T-helper 1 cell (primary cell): Measurements from ENCODE around the gene GP2.
"Not testable (repeated sequence)": the region's sequence is repeated elsewhere in the genome, so short reads cannot be mapped to it uniquely, and the experiment has no call there.

Experiments used
- DNase-seq, 5 donors: peaks; one replicate each; pipeline ENCODE4 v3.0.0-alpha.2; 2012 to 2020

GP2 gene

DNA sequence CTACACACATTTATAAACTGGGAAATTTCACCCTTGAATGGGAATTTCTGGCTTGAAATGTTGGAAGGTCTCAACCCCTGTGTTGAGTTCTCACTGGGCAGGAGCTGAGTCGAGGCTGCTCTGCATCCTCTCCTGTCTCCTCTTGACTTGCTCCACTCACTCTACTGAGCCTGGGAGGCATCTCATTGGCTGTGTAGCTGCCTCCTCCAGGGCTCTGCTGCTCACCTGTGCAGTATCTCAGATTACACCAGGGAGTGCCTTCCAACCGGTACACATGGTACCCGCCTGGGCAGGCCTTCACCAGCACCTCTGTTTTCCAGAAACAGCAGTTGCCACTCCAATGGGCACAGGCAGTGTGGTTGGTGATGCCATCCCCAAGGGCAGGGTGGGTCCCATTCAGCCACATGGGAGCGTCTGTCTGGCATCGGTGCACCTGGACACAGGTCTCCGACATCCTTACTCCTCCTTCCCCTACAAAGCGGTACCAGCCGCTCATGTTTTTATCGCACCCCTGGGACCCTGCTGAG is 3.7 kb downstream of the GP2 start:
- no peak for DNase-seq

DNA sequence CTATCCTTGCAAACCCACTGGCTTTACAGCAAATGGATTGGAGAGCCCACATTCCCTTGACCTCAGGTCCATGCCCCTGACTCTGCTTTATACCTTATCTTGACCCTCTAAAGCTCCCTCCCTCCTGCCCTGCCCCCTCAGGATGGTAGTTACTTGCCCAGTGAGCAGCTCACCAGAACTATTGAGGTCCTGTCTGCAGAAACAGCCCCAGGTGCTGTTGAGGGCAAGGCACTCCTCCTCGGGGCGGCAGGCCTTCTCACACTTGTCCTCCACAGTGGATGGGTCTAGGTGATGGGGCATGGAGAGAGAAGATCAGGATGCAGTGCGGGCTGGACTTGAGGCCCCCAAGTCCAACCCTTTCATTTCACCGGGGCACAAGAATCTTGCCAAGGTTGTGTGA is 4.6 kb downstream of the GP2 start:
- DNase-seq, result no peak

DNA sequence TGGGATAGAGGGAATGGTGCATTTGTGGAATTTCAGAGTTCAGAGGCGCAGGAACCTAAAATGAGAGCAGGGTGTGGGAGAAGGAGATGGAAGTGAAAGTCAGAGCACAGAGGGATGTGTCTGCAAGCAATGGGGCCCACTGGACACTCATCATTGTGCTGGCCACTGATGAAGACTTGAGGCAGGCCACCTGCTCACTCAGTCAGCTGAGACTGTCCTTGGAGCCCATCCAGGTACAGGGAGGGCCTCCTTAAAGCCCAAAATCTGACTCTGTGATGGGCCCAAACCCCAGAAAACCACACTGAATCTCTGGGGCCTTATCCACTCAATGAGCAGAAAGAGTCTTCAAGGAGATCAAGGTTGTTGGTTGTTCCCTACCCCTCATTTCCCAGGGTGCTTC is 5.6 kb downstream of the GP2 start:
- no peak for DNase-seq

DNA sequence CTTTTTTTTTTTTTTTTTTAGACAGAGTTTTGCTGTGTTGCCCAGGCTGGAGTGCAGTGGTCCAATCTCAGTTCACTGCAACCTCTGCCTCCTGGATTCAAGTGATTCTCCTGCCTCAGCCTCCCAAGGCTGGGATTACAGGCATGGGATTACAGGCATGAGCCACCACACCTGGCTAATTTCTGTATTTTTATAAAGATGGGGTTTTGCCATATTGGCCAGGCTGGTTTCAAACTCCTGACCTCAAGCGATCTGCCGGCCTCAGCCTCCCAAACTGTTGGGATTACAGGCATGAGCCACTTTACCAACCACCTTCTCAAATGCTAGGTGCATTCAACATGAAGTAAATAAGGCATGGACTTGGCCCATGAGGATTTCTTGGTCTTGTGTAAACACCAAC is 6.3 kb downstream of the GP2 start:
- not testable (repeated sequence) for DNase-seq

DNA sequence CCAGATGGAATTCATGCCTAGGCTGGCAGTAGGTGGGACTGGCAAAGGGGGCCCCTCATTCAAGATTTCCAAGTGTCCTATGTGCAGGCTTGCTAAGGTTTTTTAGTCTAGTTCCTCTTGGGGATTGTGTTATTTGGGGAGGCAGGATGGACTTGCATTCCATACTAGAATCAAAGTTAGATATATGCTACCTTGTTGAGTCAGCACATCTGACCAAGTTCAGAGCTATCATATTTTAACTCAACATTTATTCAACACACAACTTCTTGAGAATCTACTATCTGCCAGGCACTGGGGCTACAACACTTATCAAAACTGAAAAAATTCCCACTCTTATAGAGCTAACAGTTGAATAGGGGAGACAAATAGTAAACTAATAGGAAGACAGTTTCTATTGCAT is 6.7 kb downstream of the GP2 start:
- DNase-seq, result no peak

DNA sequence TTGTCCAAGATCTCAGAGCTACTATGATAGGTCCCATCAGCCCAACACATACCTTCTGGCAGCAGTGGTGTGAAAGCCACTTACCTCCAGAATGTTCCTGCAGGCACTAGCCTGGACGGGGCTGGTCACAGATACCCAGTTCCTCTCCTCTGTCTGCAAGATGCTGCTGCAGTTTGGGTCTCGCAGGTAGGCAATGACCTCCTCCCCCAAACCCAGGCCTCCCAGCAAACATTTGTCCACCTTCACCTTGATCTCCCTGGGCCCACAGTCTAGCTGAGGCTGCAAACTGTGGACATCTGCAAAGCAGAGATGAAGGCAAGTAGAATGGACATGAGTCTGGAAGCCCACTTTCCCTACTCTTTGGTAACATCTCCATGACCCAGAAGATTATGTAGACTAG is 7.1 kb downstream of the GP2 start:
- no peak for DNase-seq

DNA sequence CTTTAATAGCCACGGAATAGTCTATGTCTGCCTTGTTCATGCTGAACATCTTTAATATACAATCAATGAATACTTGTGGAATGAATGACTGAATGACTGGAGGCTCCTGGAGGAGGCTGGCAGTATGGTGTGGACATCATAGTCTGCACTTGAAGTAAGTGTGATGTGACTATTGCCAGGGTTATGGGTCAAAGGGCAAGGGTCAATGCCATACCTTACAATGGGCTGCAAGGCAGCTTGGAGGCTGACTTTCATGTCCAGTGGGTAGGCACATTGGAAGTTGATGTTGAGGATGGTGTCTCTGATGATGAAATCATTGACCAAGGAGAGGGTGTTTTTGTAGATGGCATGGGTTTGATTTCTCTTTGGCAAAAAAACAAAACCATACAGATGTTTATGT is 7.9 kb downstream of the GP2 start:
- no peak for DNase-seq

DNA sequence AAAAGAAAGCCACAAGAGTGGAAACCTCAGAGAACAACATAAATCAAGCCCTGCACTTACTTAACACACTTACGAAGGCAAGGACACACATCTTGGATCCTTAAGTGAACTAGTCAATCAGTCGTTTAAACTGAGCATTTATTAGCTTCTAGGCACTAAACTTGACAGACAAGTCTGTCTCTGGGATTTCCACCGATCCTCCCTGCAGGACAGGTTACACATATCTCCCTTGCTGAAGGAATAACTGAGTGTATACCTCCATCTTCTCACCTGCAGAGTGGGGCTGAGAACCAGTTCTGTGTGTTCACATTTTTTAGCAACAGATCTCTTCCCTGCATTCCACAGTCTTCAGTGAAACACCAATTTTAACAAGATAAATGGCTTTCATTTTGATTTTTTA is 8.9 kb downstream of the GP2 start:
- no peak for DNase-seq

DNA sequence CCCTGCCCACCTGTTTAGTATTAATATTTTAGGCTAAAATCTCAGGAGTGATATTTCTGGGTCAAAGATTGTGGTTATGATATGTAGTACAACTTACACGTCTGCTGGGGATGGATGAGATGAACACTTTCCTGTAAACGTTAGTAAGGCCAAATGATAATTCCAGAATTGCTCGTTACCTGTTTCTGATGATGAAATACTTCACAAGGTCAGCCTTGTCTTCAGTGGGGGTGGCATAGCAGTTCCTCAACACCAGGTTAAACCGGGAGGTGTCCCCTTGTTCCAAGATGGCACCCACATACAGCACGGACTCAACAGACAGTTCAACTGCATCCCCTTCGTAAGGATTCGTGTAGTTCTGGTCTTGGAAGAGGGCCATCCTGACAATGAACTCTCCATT is 9.3 kb downstream of the GP2 start:
- no peak for DNase-seq

DNA sequence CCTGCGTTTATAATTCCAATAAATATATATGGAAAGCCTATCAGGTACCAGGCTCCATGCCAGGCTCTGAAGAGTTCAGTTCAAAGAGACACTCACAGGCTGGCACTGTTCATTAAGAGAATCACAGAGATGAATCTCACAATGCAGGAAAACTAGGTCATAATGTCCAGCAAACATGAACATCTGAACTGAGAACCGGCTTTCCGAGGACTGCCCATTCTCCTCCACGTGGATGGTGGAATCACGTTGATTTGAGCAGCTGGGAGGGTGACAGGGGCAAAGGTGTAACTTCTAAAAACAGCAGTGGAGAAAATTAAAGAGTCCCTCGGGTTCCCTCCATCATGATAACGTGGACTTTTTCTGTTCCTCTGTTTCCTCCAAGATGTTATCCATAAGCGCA is 10.2 kb downstream of the GP2 start:
- DNase-seq, result no peak

DNA sequence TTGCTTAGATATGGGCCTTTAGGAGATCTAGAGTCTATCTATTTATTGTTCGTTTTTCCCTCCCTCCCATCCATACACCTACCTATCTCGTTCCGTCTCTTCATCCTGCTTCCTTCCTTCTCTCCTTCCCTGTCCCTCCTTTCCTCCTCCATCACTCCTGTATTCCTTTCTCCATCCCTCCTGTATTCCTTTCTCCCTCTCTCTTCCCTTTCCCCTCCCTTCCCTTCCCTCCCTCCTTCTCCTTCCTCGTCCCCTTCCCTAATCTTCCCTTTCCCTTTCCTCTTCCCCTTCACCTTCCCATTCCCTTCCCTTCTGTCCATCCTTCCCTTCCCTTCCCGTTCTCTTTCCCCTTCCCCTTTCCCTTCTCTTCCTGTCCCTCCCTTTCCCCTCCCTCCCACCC is 10.6 kb downstream of the GP2 start:
- no peak for DNase-seq

DNA sequence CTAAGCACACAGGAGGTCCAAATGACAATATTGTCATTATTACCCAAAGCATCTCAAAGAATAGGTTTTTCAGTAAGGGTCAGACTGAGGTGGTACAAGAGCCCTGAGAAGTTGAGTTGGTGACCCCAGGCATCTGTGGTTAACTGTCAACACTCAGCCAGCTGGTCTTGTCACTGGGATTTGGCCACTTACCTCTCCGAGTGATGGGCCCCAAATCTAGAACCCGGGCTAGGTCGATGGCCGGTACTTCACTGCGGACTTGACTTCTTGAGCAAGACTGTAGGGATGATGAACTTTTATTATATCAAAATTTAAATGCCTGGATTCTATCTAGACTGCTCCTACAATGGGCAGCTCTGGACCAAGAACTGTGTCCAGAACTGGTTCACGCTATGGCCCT is 11.5 kb downstream of the GP2 start:
- no peak for DNase-seq

DNA sequence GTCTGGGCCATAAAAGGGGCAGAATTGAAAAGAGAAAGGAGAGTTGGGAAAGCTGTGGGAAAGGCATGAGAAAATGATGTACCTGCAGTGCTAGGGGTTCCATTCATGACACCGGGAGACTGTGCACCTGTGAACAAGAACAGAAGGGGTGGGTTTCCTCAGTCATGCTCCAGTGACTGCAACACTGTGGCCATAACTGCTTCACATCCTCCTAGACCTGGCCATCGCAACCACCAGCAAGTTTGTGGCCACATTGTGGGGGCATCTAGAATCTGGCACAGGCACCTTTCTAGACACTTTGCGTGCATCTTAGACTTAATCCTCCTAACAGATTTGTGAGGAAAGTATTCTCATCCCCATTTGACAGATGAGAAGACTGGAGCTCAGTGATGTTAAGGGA is 12.7 kb downstream of the GP2 start:
- no peak for DNase-seq

DNA sequence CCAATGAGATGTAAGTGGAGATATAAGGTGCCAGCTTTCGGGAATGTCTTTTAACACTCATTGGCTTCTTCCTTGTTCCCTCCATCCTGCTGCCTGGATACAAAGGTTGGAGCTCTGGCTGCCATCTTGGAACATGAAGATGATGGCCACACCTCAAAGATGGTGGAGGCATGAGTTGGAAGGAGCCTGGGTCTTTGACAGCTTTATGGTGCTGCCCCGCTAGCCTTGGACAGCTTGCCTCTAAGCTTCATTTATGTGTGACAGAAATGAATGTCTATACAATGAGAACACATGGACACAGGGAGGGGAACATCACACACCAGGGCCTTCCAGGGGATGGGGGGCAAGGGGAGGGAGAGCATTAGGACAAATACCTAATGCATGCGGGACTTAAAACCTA is 13.6 kb downstream of the GP2 start:
- no peak for DNase-seq

DNA sequence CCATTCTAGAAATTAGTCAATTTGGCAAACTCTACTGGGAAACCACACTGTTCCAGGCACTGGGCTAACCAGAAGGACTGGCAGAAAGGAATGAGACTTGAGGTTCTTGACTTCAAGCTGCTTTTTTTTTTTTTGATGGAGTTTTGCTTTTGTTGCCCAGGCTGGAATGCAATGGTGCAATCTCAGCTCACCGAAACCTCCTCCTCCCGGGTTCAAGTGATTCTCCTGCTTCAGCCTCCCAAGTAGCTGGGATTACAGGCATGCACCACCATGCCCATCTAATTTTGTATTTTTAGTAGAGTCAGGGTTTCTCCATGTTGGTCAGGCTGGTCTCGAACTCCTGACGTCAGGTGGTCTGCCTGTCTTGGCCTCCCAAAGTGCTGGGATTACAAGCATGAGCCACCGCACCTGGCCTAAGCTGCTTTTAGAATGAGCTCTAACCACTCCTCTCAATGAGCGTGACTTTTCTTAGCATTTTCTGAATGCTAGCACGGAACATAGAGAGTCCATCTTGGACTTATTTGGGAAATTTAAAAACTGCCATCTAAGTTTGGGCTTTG is 14.7 kb downstream of the GP2 start:
- not testable (repeated sequence) for DNase-seq

DNA sequence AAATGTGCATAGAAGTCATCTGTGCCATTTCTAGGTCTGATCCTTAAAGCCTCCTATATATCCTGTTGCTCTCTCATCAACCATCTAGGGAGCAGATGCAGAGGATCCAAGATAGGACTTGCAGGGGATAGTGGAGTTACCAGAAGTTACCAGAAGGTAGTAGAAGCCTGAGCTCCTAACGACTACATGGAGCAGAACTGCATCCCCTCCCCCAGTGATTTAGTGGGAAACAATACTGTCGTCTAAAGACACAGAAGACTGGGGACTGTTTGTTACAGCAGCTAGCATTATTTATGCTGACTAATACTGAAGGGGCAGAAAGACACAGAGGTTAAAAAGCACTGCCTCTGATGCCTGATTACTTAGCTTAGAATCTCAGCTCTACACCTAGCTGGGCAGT is 15.8 kb downstream of the GP2 start:
- no peak for DNase-seq

DNA sequence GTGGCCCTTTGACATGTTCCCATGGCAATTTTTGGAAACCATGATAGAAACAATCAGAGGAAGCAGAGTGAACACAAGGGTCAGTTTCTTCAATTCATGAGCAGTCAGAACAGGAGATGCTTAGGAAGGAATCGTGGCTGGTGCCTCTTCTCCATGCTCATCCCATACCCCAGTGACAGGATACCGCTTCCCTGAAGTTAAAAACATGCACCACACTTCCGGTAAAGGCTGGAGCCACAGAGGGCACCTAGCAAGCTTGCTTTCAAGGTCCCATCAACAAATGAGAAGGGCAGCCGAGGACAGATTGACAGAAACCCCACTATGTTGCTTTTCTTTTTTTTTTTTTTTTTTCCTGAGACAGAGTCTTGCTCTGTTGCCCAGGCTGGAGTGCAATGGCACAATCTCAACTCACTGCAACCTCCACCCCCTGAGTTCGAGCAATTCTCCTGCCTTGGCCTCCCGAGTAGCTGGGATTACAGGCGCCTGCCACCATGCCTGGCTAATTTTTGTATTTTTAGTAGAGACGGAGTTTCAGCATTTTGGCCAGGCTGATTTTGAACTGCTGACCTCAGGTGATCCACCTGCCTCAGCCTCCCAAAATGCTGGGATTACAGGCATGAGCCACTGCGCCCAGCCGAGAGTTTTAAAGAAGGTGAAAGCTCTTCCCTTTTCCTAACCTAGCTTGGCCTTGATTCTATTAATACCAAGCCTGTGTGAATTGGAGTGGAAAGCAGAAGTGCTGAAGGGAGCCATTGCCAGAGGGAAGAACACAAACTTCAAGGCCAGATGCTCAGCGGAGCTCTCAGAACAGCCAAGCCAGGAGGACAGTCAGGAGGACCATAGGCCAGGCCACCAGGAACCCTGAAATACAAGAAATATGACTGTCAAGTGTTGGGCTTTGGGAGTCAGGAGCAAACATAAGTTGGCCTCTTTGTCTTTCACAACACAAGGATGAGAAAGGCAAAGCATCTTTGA is 16.6 kb downstream of the GP2 start:
- no peak for DNase-seq

DNA sequence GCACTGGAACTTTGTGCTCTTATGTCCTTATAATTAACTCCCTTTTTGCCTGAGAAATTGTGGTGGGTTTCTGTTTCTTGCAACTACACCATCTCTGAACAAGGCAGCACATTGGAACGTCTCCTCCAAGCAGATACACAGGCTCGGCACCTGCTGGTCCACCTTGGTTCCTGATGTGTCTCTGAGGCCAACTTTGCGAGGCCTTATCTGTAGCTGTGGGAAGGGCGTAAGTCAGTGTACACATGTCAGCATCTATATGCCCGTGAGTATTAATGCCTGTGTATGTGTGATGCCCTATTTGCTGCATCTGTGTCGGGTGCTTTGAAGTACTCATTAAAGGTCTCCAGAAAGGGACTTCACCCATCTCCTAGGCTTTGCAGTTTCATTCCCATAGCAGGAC is 17.5 kb downstream of the GP2 start:
- DNase-seq, result no peak

DNA sequence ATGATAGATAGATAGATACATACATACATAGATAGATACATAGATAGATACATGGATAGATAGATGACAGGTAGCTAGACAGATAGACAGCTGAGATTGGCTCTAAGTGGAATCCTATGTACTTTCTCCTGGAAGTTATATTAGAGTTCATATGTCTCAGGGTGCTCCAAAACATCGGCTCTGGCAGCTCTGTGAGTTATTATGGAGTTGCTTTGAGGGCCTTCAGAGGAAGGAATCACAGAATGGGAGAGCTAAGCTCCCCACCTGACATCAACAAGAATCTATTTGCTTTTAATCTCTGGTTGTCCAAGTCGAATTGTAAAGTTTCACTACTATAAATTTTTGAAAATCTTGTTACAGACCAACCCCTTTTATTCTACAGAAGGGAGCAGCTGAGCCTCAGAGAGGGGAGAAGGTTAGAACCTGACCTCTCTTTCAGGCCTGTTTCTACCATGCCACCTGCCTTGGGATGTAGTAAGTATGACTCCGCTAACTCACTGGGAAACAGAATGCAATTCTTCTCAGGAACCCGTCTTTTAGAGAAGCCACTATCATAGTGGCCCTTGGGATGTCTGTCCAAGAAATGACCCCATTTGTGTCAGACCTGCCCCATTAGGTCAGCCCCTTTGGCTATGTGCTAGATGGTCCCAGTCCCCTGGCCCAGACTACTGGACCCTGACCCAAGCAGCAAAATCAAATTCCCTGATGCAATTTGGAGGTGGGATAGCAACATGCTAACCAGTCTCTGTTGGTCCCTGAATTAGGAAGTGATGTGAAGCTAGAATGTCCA is 18.3 kb downstream of the GP2 start:
- no peak for DNase-seq

DNA sequence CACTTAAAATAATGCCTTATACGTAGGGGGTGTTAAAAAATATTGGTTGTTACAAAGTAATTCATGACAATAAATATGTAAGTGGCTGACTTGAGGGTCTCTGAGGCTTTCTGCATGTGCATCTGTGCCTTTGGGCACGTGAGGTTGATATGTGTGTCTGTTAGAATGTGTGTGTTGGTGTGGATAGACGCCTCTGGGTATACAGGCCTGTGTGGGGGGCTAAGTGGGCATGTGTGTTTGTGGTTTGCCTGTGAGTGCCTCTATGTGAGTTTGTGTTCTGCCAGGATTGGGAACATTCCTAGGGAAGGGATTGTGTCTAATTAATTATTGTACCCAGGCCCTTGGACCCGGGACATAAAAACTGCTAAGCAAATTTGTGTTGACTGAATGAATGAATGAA is 19.0 kb downstream of the GP2 start:
- DNase-seq, result no peak

DNA sequence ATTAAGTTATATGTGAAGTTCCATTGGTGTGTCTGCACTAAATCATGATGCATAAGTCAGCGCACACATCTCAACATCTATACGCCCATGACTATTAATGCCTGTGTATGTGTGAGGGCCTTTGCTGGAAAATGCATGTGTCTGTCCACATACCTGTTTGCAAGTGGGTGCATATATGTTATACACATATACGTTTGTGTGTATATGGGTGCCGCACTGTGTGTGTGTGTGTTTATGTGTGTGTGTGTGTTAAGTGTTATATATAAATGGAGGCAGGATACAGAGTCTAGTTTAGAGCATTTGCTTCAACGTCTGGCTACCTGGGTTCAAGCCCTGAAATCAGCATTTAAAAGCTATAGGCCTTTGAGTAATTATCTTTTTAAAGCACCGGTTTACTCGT is 19.5 kb downstream of the GP2 start:
- DNase-seq, result no peak

DNA sequence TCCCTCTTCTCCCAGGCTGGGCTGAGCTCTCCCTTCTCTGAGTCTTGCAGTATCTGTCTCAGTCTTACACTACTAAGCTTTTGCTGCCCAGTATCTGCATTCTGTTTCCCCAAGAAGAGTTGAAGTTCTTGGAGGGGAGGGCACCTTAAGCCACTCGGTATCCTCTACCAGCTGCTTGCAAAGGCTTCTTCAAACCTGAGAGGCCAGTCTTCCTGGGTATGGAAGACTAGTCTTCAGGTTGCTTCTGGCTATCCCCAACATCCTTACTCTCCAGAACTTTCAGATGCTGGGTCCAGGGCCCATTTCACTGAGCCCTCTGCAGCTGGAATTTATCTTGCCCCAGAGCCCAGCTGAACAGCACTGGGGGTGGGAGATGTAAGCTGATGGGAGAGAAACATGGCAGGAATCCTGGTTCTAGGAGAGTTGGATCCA is 20.1 kb downstream of the GP2 start:
- DNase-seq, result no peak

DNA sequence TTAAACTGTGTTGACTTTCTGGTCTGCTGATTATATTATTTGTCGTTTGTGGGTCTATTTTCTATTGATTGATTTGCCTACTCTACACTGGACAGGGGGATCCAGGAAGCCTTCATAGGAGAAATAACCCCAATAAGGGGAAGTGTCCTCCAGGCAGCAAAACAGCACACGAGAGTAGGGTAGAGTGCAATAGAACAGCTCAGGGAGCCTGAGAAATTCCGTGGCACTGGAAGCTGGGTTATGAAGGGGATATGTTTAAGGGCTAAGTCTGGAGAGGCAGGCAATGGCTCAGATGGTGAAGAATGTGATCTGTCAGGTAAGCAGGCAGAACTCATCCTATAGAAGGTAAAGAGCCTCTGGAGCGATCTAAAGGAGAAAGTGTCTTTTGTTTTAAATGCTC is 20.9 kb downstream of the GP2 start:
- no peak for DNase-seq

DNA sequence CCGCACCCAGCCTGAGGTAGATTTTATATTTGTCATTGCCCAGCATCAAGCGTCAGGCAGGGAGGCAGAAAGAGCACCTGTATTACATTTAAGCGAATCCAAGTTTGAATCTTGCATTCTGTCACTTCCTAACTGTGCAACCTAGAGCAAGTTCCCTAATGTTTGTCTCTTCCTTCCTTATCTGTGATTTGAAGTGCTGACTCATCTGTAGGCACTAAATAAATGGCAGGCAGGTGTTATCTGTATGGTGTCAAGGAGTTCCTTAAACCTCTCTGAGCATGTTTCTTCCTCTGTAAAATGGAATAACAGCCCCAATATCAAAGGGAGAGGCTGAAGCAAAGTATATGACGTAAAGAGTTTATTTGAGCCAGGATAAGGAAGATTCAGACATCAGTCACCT is 24.3 kb downstream of the GP2 start:
- DNase-seq, result no peak
